ENCODE measurements around the gene FCN3. TPM values are rescaled to one million over a fixed set of nuclear protein-coding genes. Genes with fewer than 3 reads are reported as not detected.

Gene FCN3
- total and polyA plus RNA-seq, 2 donors from 2014 or later = 7.9 to 240 TPM

GRCh38 chr1:27348861-27349783 is 25.5 kb downstream of the FCN3 start:
- no peak for TF ChIP-seq CTCF (IDR thresholded peaks at IDR 0.05; ENCODE audit: borderline replicate concordance, extremely low read depth, insufficient read depth)
- no peaks in the 10 kb centered on the region for H3K27me3 ChIP-seq (ENCODE audit: control insufficient read depth, insufficient read depth, low read length)
- peak overlapping the region in 1 of 3 donors; percentile 44 for H3K4me3 ChIP-seq (ENCODE audit: low read length in 3 of 3)
- no peaks in the 10 kb centered on the region for H3K9me3 ChIP-seq (ENCODE audit: control insufficient read depth in 2 of 3, insufficient read depth in 1 of 3, low read length in 3 of 3)
- H3K4me1 ChIP-seq (ENCODE audit: control insufficient read depth in 2 of 3, insufficient read depth in 2 of 3, low read depth in 1 of 3, low read length in 3 of 3) = peaks cover 0 to 17% (median 5%) of the 10 kb centered on the region in 3 donors
- FAIRE-seq (no peak), DNase-seq (peak; percentile 72 to 87 (median 78))
- H3K27ac ChIP-seq (ENCODE audit: low read depth in 2 of 2, low read length in 2 of 2) = no peak overlapping the region
- intact Hi-C loops (cut with DNase I) = no loop called here
- H3K9ac ChIP-seq (ENCODE audit: low read length in 3 of 3) = peak overlapping the region in 1 of 3 donors; percentile 51
- H3K36me3 ChIP-seq (ENCODE audit: control insufficient read depth in 2 of 3, insufficient read depth in 3 of 3, low read length in 3 of 3) = no peaks in the 10 kb centered on the region

GRCh38 chr1:27346991-27347624 is 27.5 kb downstream of the FCN3 start:
- Histone ChIP-seq H3K9me3 (ENCODE audit: control insufficient read depth in 2 of 3, insufficient read depth in 1 of 3, low read length in 3 of 3) (no peaks in the 10 kb centered on the region), H3K4me1 (ENCODE audit: control insufficient read depth in 2 of 3, insufficient read depth in 2 of 3, low read depth in 1 of 3, low read length in 3 of 3) (peaks cover 0 to 17% (median 5%) of the 10 kb centered on the region in 3 donors), H3K4me3 (ENCODE audit: low read length in 3 of 3) (no peak overlapping the region), H3K27ac (ENCODE audit: low read depth in 2 of 2, low read length in 2 of 2) (no peak overlapping the region), H3K27me3 (ENCODE audit: control insufficient read depth, insufficient read depth, low read length) (no peaks in the 10 kb centered on the region), H3K9ac (ENCODE audit: low read length in 3 of 3) (no peak overlapping the region), H3K36me3 (ENCODE audit: control insufficient read depth in 2 of 3, insufficient read depth in 3 of 3, low read length in 3 of 3) (no peaks in the 10 kb centered on the region)
- no peak for DNase-seq
- intact Hi-C loops (cut with DNase I) = no loop called here
- no peak for FAIRE-seq
- no peak for TF ChIP-seq CTCF (IDR thresholded peaks at IDR 0.05; ENCODE audit: borderline replicate concordance, extremely low read depth, insufficient read depth)

GRCh38 chr1:27346357-27346756 is 28.3 kb downstream of the FCN3 start:
- no peaks in the 10 kb centered on the region for H3K27me3 ChIP-seq (ENCODE audit: control insufficient read depth, insufficient read depth, low read length)
- H3K36me3 ChIP-seq (ENCODE audit: control insufficient read depth in 2 of 3, insufficient read depth in 3 of 3, low read length in 3 of 3) = no peaks in the 10 kb centered on the region
- no peak overlapping the region for H3K4me3 ChIP-seq (ENCODE audit: low read length in 3 of 3)
- intact Hi-C loops (cut with DNase I) = no loop called here
- no peak overlapping the region for H3K27ac ChIP-seq (ENCODE audit: low read depth in 2 of 2, low read length in 2 of 2)
- no peak for TF ChIP-seq CTCF (IDR thresholded peaks at IDR 0.05; ENCODE audit: borderline replicate concordance, extremely low read depth, insufficient read depth)
- no peak overlapping the region for H3K9ac ChIP-seq (ENCODE audit: low read length in 3 of 3)
- H3K4me1 ChIP-seq (ENCODE audit: control insufficient read depth in 2 of 3, insufficient read depth in 2 of 3, low read depth in 1 of 3, low read length in 3 of 3) = peaks cover 0 to 19% (median 5%) of the 10 kb centered on the region in 3 donors
- no peak for FAIRE-seq
- no peaks in the 10 kb centered on the region for H3K9me3 ChIP-seq (ENCODE audit: control insufficient read depth in 2 of 3, insufficient read depth in 1 of 3, low read length in 3 of 3)
- DNase-seq = no peak
